ENCODE results near the gene PTTG1IP2. TPM values are rescaled to one million over a fixed set of nuclear protein-coding genes. Genes with fewer than 3 reads are reported as not detected.

Gene PTTG1IP2
- total RNA-seq, 1 donor from 2014 or later, result not detected

DNA sequence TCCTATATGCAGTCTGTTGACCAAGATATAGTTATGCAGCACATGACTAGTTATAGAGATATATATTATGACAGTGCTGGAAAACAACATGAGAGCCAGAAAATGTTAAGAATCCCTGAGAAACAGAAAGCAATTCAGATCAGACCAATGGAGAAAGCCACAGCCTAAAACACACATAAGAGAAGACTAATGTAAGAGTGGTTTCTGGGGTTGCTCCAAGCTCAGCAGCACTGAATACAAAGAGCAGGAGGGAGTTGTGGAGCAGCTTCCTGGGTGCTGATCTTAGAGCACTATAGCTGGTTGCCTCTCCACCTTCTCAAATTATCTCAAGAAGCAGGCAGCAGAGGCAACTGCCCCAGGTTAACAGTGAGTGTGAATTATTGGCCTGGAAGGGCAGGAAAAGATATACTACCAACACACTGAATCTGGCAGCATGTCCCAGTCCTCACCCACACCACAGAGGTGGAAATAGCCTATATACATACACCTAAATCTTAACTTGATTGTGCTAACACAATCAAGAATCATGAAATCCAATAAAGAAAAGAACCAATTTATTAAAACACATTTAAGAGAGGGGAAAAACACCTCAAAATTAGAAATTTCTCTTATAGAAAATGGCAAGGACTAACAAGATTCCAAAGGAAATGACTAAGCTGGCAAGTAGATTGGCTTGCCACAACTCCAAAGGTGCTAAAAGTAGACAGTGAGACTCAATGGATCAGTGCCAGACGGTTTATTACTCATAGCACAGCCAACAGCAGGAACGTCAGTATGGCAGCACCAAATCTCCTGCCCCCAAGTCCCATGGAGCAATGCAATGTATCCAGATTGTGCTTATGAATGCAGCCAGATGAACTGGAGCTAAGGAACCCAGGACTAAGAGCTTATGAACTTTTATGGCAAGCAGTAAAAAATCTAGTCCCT lies 5.1 kb downstream of the PTTG1IP2 start:
- TF ChIP-seq, protein P1, sequence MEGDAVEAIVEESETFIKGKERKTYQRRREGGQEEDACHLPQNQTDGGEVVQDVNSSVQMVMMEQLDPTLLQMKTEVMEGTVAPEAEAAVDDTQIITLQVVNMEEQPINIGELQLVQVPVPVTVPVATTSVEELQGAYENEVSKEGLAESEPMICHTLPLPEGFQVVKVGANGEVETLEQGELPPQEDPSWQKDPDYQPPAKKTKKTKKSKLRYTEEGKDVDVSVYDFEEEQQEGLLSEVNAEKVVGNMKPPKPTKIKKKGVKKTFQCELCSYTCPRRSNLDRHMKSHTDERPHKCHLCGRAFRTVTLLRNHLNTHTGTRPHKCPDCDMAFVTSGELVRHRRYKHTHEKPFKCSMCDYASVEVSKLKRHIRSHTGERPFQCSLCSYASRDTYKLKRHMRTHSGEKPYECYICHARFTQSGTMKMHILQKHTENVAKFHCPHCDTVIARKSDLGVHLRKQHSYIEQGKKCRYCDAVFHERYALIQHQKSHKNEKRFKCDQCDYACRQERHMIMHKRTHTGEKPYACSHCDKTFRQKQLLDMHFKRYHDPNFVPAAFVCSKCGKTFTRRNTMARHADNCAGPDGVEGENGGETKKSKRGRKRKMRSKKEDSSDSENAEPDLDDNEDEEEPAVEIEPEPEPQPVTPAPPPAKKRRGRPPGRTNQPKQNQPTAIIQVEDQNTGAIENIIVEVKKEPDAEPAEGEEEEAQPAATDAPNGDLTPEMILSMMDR (IDR thresholded peaks at IDR 0.05; ENCODE audit: insufficient read depth, low read depth, low read length), result no peak
- TF ChIP-seq EZH2 (IDR thresholded peaks at IDR 0.05; ENCODE audit: insufficient read depth, low read length), result no peak
- H2AFZ ChIP-seq (ENCODE audit: low read depth, low read length), result no peak overlapping the region
- no peaks in the 10 kb centered on the region for H3K9me3 Mint-ChIP-seq (ENCODE audit: unreplicated experiment)
- no peak overlapping the region for H3K9ac ChIP-seq (ENCODE audit: low read length)
- H3K27me3 ChIP-seq (ENCODE audit: insufficient read depth, low read length), result no peaks in the 10 kb centered on the region
- H3K36me3 Mint-ChIP-seq (ENCODE audit: low read depth, unreplicated experiment), result no peaks in the 10 kb centered on the region
- H3K27ac ChIP-seq (ENCODE audit: low read depth, low read length), result peak overlapping the region; percentile 15
- H3K4me3 Mint-ChIP-seq (ENCODE audit: unreplicated experiment), result no peak overlapping the region
- H3K4me1 Mint-ChIP-seq (ENCODE audit: low read depth, unreplicated experiment), result peaks cover 15% of the 10 kb centered on the region
- DNase-seq (ENCODE audit: low read depth), result peak; percentile 96
- no peak overlapping the region for H3K4me3 ChIP-seq (ENCODE audit: insufficient read depth, low read depth, low read length)
- no peaks in the 10 kb centered on the region for H3K9me3 ChIP-seq (ENCODE audit: insufficient read depth, low read depth, low read length)
- no peaks in the 10 kb centered on the region for H3K79me2 ChIP-seq (ENCODE audit: insufficient read depth, low read length)
- peak; percentile 88 for FAIRE-seq
- H4K20me1 ChIP-seq (ENCODE audit: insufficient read depth, low read length), result no peaks in the 10 kb centered on the region
- peaks cover 10% of the 10 kb centered on the region for H3K4me1 ChIP-seq (ENCODE audit: insufficient read depth, low read length)
- H3K27ac Mint-ChIP-seq (ENCODE audit: unreplicated experiment), result peak overlapping the region; percentile 79
- H3K4me2 ChIP-seq (ENCODE audit: low read length), result peak overlapping the region; percentile 55
- no peaks in the 10 kb centered on the region for H3K27me3 Mint-ChIP-seq (ENCODE audit: low read depth, unreplicated experiment)
- no peaks in the 10 kb centered on the region for H3K36me3 ChIP-seq (ENCODE audit: insufficient read depth, low read length)

DNA sequence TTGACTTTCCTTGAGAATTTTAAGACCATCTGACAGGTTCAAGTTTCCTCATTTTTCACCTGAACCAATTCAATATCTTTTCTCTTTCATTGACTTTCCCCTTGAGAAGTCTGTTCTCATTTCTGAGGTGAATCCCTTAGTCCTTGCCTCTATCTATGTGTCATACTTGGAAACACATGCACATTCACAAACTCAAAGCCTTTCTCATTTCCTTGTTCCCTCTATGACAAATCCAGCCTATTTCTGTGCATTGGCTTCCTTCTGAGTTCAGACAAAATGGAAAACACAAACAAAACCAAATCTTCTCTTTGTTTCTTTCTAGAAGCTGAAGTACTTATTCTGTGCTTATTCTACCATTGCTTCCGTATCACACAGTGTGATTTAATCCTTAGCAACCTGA lies 13.8 kb downstream of the PTTG1IP2 start:
- Histone ChIP-seq H2AFZ (ENCODE audit: low read depth, low read length) (no peak overlapping the region), H3K9me3 (ENCODE audit: insufficient read depth, low read depth, low read length) (no peaks in the 10 kb centered on the region), H4K20me1 (ENCODE audit: insufficient read depth, low read length) (no peaks in the 10 kb centered on the region), H3K9ac (ENCODE audit: low read length) (no peak overlapping the region), H3K36me3 (ENCODE audit: insufficient read depth, low read length) (no peaks in the 10 kb centered on the region), H3K27me3 (ENCODE audit: insufficient read depth, low read length) (no peaks in the 10 kb centered on the region), H3K4me1 (ENCODE audit: insufficient read depth, low read length) (no peaks in the 10 kb centered on the region), H3K4me2 (ENCODE audit: low read length) (no peak overlapping the region), H3K4me3 (ENCODE audit: insufficient read depth, low read depth, low read length) (no peak overlapping the region), H3K79me2 (ENCODE audit: insufficient read depth, low read length) (no peaks in the 10 kb centered on the region), H3K27ac (ENCODE audit: low read depth, low read length) (no peak overlapping the region)
- Mint-ChIP-seq H3K4me3 (ENCODE audit: unreplicated experiment) (no peak overlapping the region), H3K9me3 (ENCODE audit: unreplicated experiment) (no peaks in the 10 kb centered on the region), H3K36me3 (ENCODE audit: low read depth, unreplicated experiment) (no peaks in the 10 kb centered on the region), H3K4me1 (ENCODE audit: low read depth, unreplicated experiment) (peaks cover 3% of the 10 kb centered on the region), H3K27ac (ENCODE audit: unreplicated experiment) (no peak overlapping the region), H3K27me3 (ENCODE audit: low read depth, unreplicated experiment) (no peaks in the 10 kb centered on the region)
- TF ChIP-seq, protein P1 (IDR thresholded peaks at IDR 0.05; ENCODE audit: insufficient read depth, low read depth, low read length), result no peak
- FAIRE-seq (peak; percentile 29), DNase-seq (ENCODE audit: low read depth) (no peak)

DNA sequence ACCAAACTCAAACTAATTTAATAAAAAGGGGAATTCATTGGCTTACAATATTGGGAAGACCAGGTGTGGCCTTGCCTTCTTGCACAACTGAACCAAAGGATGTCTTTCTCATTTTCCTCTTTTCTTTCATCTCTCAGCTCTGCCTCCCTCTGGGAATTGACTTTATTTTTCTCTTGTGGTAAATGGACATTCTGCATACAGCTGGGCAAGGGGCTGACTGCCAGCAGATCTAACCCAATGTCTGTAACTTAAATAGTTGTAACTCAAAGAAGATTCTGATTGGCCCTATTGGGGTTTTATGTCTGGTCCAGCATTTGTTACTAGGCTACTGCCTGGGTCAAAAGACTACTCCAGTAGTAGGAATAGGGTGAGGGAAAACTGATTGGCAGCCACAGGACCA lies 15.3 kb downstream of the PTTG1IP2 start:
- Histone ChIP-seq H3K4me3 (ENCODE audit: insufficient read depth, low read depth, low read length) (no peak overlapping the region), H2AFZ (ENCODE audit: low read depth, low read length) (no peak overlapping the region), H3K36me3 (ENCODE audit: insufficient read depth, low read length) (no peaks in the 10 kb centered on the region), H4K20me1 (ENCODE audit: insufficient read depth, low read length) (no peaks in the 10 kb centered on the region), H3K27ac (ENCODE audit: low read depth, low read length) (no peak overlapping the region), H3K79me2 (ENCODE audit: insufficient read depth, low read length) (no peaks in the 10 kb centered on the region), H3K27me3 (ENCODE audit: insufficient read depth, low read length) (no peaks in the 10 kb centered on the region), H3K9me3 (ENCODE audit: insufficient read depth, low read depth, low read length) (no peaks in the 10 kb centered on the region), H3K4me2 (ENCODE audit: low read length) (no peak overlapping the region), H3K4me1 (ENCODE audit: insufficient read depth, low read length) (no peaks in the 10 kb centered on the region), H3K9ac (ENCODE audit: low read length) (no peak overlapping the region)
- Mint-ChIP-seq H3K27ac (ENCODE audit: unreplicated experiment) (no peak overlapping the region), H3K36me3 (ENCODE audit: low read depth, unreplicated experiment) (no peaks in the 10 kb centered on the region), H3K9me3 (ENCODE audit: unreplicated experiment) (no peaks in the 10 kb centered on the region), H3K4me1 (ENCODE audit: low read depth, unreplicated experiment) (peaks cover 3% of the 10 kb centered on the region), H3K4me3 (ENCODE audit: unreplicated experiment) (no peak overlapping the region), H3K27me3 (ENCODE audit: low read depth, unreplicated experiment) (no peaks in the 10 kb centered on the region)
- DNase-seq (ENCODE audit: low read depth) (no peak), FAIRE-seq (no peak)
- no peak for TF ChIP-seq EZH2 (IDR thresholded peaks at IDR 0.05; ENCODE audit: insufficient read depth, low read length)
- TF ChIP-seq, protein P1 (IDR thresholded peaks at IDR 0.05; ENCODE audit: insufficient read depth, low read depth, low read length), result no peak

Measured in astrocyte (in vitro differentiated cells and primary cell).